K562 (cell line): ENCODE results near the gene AHR. TPM values are rescaled to one million over a fixed set of nuclear protein-coding genes. Genes with fewer than 3 reads are reported as not detected.
A peak's percentile ranks its signal among the peaks of the same experiment; 100 is the strongest.

ENCODE experiments used
- ATAC-seq: fragments of 200-7000 bp; cut with Tn5 transposase; 3 replicates; pipeline ENCODE4 v1.9.1; 2020; ENCODE audit warnings: moderate library complexity
- BruUV-seq: library from RNA; stranded (reverse); fragments of 400-500 nt; replicated peaks from 2 replicates; lab custom pipeline; 2021; lab: Mats Ljungman, UMichigan
- CTCF ChIA-PET: fragments of 300-600 bp; formaldehyde crosslinking; extraction: SDS; loops from one replicate; lab custom pipeline; 2021; ENCODE audit warnings: low intra/inter-chr PET ratio; lab: Yijun Ruan, JAX
- POLR2A ChIA-PET: fragments of 300-600, 350-650 bp; sonication (Branson Sonifier 250); formaldehyde crosslinking; extraction: SDS; loops from one replicate; lab custom pipeline; 2021; ENCODE audit warnings: antibody characterized with exemption, inconsistent platforms; lab: Yijun Ruan, JAX
- DNase-seq, 4 experiments: peaks; one replicate each; pipeline versions ENCODE4 v3.0.0 to v3.0.0-alpha.2; 2011 to 2018; ENCODE audit warnings: low spot score in 3 of 4, mixed read lengths in 3 of 4; ENCODE audit errors: extremely low read depth in 1 of 4
- FAIRE-seq: peaks from 2 replicates; lab custom pipeline; 2011; peaks lifted over from hg19 to GRCh38; lab: Jason Lieb, UNC
- H2AFZ ChIP-seq: 2 replicates; pipeline ENCODE4 v1.6.0; 2011; ENCODE audit warnings: low read depth, low read length, control low read depth, inconsistent platforms
- H3K27ac ChIP-seq: fragments of 200-600 bp; 3 replicates; pipeline ENCODE4 v1.8.0; 2011; ENCODE audit warnings: low read depth, mild to moderate bottlenecking, control low read depth, inconsistent platforms, low read length, moderate library complexity, mixed read lengths; ENCODE audit errors: extremely low read depth
- H3K27me3 ChIP-seq, 2 experiments: fragments of 300-600 bp in 1 of 2; 2 replicates in 1 of 2; 3 replicates in 1 of 2; pipeline versions ENCODE4 v1.6.0 to v1.8.0; 2011; ENCODE audit warnings: inconsistent platforms in 2 of 2, low read length in 2 of 2, mild to moderate bottlenecking in 1 of 2, mixed read lengths in 1 of 2, moderate library complexity in 1 of 2; ENCODE audit not compliant: control insufficient read depth in 2 of 2, insufficient read depth in 2 of 2
- H3K36me3 ChIP-seq: fragments of 300-600 bp; 3 replicates; pipeline ENCODE4 v1.8.0; 2011; ENCODE audit warnings: mild to moderate bottlenecking, low read length, inconsistent platforms; ENCODE audit not compliant: control insufficient read depth, insufficient read depth
- H3K4me1 ChIP-seq, 2 experiments: fragments of 200-600 bp in 1 of 2; replicated peaks in 1 of 2; 2 replicates in 1 of 2; 3 replicates in 1 of 2; pipeline versions ENCODE4 v1.5.1 to v1.8.0; 2011; ENCODE audit warnings: inconsistent platforms in 2 of 2, low read length in 2 of 2, mild to moderate bottlenecking in 1 of 2, mixed read lengths in 1 of 2, moderate library complexity in 1 of 2; ENCODE audit not compliant: control insufficient read depth in 2 of 2, insufficient read depth in 2 of 2
- H3K4me2 ChIP-seq: 2 replicates; pipeline ENCODE4 v1.6.1; 2011; ENCODE audit warnings: low read length, control low read depth, inconsistent platforms, mixed read lengths; ENCODE audit not compliant: insufficient read depth
- H3K4me3 ChIP-seq: fragments of 200-600 bp; sonication (generic), shearing (Covaris generic); 2 replicates; pipeline ENCODE4 v1.5.1; 2016; ENCODE audit warnings: control low read depth, inconsistent platforms
- H3K79me2 ChIP-seq: fragments of 200-600 bp; 3 replicates; pipeline ENCODE4 v1.8.0; 2011; ENCODE audit warnings: low read length, inconsistent platforms; ENCODE audit not compliant: control insufficient read depth, insufficient read depth
- H3K9ac ChIP-seq, 2 experiments: 2 replicates each; pipeline versions ENCODE4 v1.6.0 to v1.6.1; 2011; ENCODE audit warnings: low read depth in 2 of 2, low read length in 2 of 2, control low read depth in 1 of 2, inconsistent platforms in 1 of 2, mild to moderate bottlenecking in 1 of 2, mixed read lengths in 1 of 2; ENCODE audit not compliant: insufficient read depth in 1 of 2
- H3K9me1 ChIP-seq: one replicate; pipeline ENCODE4 v1.6.0; 2011; ENCODE audit warnings: inconsistent platforms, mild to moderate bottlenecking, low read length, moderate library complexity; ENCODE audit not compliant: control insufficient read depth, insufficient read depth
- H3K9me3 ChIP-seq: replicated peaks from 2 replicates; pipeline ENCODE4 v1.5.1; 2011; ENCODE audit warnings: low read depth, low read length, inconsistent platforms; ENCODE audit not compliant: control insufficient read depth, insufficient read depth
- H4K20me1 ChIP-seq: replicated peaks from 2 replicates; pipeline ENCODE4 v1.6.1; 2011; ENCODE audit warnings: low read length, inconsistent platforms, mixed read lengths; ENCODE audit not compliant: control insufficient read depth, insufficient read depth
- CLOCK ChIP-seq: fragments of 250-450 bp; sonication (Bioruptor Pico); IDR thresholded peaks from 2 replicates; pipeline ENCODE4 v1.4.0; 2020; ENCODE audit warnings: mild to moderate bottlenecking, moderate library complexity, borderline replicate concordance
- GABPB1 ChIP-seq: sonication (generic); formaldehyde crosslinking; IDR thresholded peaks from 2 replicates; pipeline ENCODE4 v1.8.0; 2022; ENCODE audit warnings: mild to moderate bottlenecking, missing genetic modification reagents
- HDAC1 ChIP-seq, 2 experiments: fragments of 450-650 bp; IDR thresholded peaks; 2 replicates each; pipeline ENCODE4 v1.6.1; 2016 to 2017; ENCODE audit warnings: inconsistent platforms in 1 of 2, mild to moderate bottlenecking in 1 of 2, moderate library complexity in 1 of 2
- IRF1 ChIP-seq: sonication (generic); formaldehyde crosslinking; IDR thresholded peaks from 2 replicates; pipeline ENCODE4 v1.8.0; 2022; ENCODE audit warnings: missing genetic modification reagents, mild to moderate bottlenecking, borderline replicate concordance
- MAFK ChIP-seq: IDR thresholded peaks from 2 replicates; pipeline ENCODE4 v1.6.1; 2011; ENCODE audit warnings: low read length, improper control_type of control experiment
- MAZ ChIP-seq, 2 experiments: fragments of 450-650 bp in 1 of 2; sonication (generic) in 1 of 2; formaldehyde crosslinking; IDR thresholded peaks in 1 of 2; conservative IDR thresholded peaks in 1 of 2; 2 replicates each; pipeline versions ENCODE4 v1.4.0 to v1.5.0; 2020; ENCODE audit warnings: mild to moderate bottlenecking in 1 of 2, missing genetic modification reagents in 1 of 2
- RB1 ChIP-seq: fragments of 450-650 bp; IDR thresholded peaks from 2 replicates; pipeline ENCODE4 v1.6.1; 2017; ENCODE audit warnings: low read depth, mild to moderate bottlenecking
- SIN3A ChIP-seq, 2 experiments: fragments of 150-350 bp in 1 of 2; IDR thresholded peaks; 2 replicates each; pipeline ENCODE4 v1.6.1; 2011 to 2016; ENCODE audit warnings: borderline replicate concordance in 2 of 2, low read depth in 2 of 2, low read length in 2 of 2, mild to moderate bottlenecking in 2 of 2, moderate library complexity in 2 of 2; ENCODE audit not compliant: control insufficient read depth in 1 of 2
- ZBTB26 ChIP-seq: fragments of 450-650 bp; formaldehyde crosslinking; IDR thresholded peaks from 2 replicates; pipeline ENCODE4 v1.4.0; 2022; ENCODE audit warnings: missing genetic modification characterization
- ZNF280A ChIP-seq: fragments of 450-650 bp; IDR thresholded peaks from 2 replicates; pipeline ENCODE4 v1.6.1; 2018; ENCODE audit warnings: mild to moderate bottlenecking, low read depth; ENCODE audit not compliant: partially characterized antibody
- ZNF699 ChIP-seq: fragments of 250-450 bp; sonication (Bioruptor Pico); IDR thresholded peaks from 2 replicates; pipeline ENCODE4 v1.8.0; 2021; ENCODE audit warnings: mild to moderate bottlenecking, moderate library complexity; ENCODE audit not compliant: insufficient replicate concordance
- WGBS: fragments of 100-300 bp; shearing (Covaris generic); methylation state at CpG from one replicate; pipeline ENCODE4 v1.1.6; 2016; ENCODE audit warnings: low coverage, mixed read lengths; ENCODE audit not compliant: insufficient coverage; ENCODE audit errors: missing lambda C conversion rate; 5-methylcytosine and 5-hydroxymethylcytosine counted together
- in situ Hi-C: fragments of 300-500 bp; cut with MboI; formaldehyde crosslinking; loops from 4 replicates; pipeline ENCODE4 v1.15.0; 2018; ENCODE audit warnings: inconsistent platforms, mixed read lengths
- intact Hi-C: fragments of 100-400 bp; cut with micrococcal nuclease; formaldehyde crosslinking; loops from 2 replicates; pipeline ENCODE4 v1.14.2; 2022
- polyA plus RNA-seq, 8 experiments: library from polyadenylated mRNA; depleted of rRNA in 4 of 8; stranded (reverse) in 5 of 8; unstranded in 3 of 8; fragments of >200 nt; fragmentation: Nextera tagmentation in 2 of 8; fragmentation: Illumina TruSeq in 1 of 8; extraction: Ambion mirVana in 2 of 8; extraction: Trizol in 1 of 8; gene quantifications; 2 replicates each; pipeline versions ENCODE4 v1.2.1 to v1.2.3, GENCODE V29; 2011 to 2014; ENCODE audit warnings: inconsistent platforms in 1 of 8, missing spikeins in 1 of 8
- total RNA-seq, 7 experiments: library from RNA; depleted of rRNA in 6 of 7; stranded (reverse); fragments of >200 nt in 6 of 7; fragmentation: Illumina TruSeq in 2 of 7; extraction: Trizol in 2 of 7; gene quantifications; 2 replicates each; pipeline versions ENCODE4 v1.2.1 to v1.2.3, GENCODE V29; 2011 to 2021; ENCODE audit warnings: low replicate concordance in 1 of 7

AHR gene
- total and polyA plus RNA-seq, 9 of the 15 experiments (the other 6 are each of a cell fraction or from before 2014, with no cell fraction given): 0.16 TPM; not detected in 8

- TF ChIP-seq CLOCK (CRISPR knock-in tag): no peak
- TF ChIP-seq, all 486 proteins: peak for 0
These were observed 61.2 kb downstream of the AHR start (continued) for GRCh38 chr7:17359610-17360009.

- BruUV-seq: no TSS peak
- peak in 1 of 4 experiments; percentile 8 for DNase-seq
- intact Hi-C loops (no loop called here), in situ Hi-C loops (no loop called here)
- no peak overlapping the region; the same call in 1 of the 2 replicates for H2AFZ ChIP-seq
- H3K79me2 ChIP-seq: no peaks in the 10 kb centered on the region
- H3K4me2 ChIP-seq: 0 out of 2 replicates have a peak overlapping the region, but pooled peaks have one; percentile 18
- no peaks in the 10 kb centered on the region for H3K9me1 ChIP-seq
- 0 out of 2 replicates have a peak, but pooled peaks cover under 1% of the 10 kb centered on the region for H3K9me3 ChIP-seq
- H3K4me1 ChIP-seq: no peaks in the 10 kb centered on the region
- H3K27ac ChIP-seq: no peak overlapping the region
- 38% methylated on average over 14 of the region's 23 CpGs for WGBS
- H3K27me3 ChIP-seq: no peaks in the 10 kb centered on the region
- H3K36me3 ChIP-seq: no peaks in the 10 kb centered on the region
- POLR2A ChIA-PET: no interaction called here
- H3K9ac ChIP-seq: no peak overlapping the region
- no peak overlapping the region for H3K4me3 ChIP-seq
- no peaks in the 10 kb centered on the region for H4K20me1 ChIP-seq
- no peak for ATAC-seq
- no peak for FAIRE-seq
- CTCF ChIA-PET: no interaction called here
- TF ChIP-seq MAFK (peak; percentile 78), GABPB1 (no peak), RB1 (no peak), HDAC1 (IDR thresholded peaks at IDR 0.05) (no peak), ZNF280A (no peak), IRF1 (CRISPR knock-in tag) (no peak), ZBTB26 (CRISPR knock-in tag) (no peak), MAZ (CRISPR knock-in tag; conservative IDR thresholded peaks at IDR 0.05 in 1 of 2, IDR thresholded peaks at IDR 0.05 in 1 of 2) (no peak), ZNF699 (no peak), SIN3A (IDR thresholded peaks at IDR 0.05; ENCODE audit: borderline replicate concordance in 2 of 2, control insufficient read depth in 1 of 2, low read depth in 2 of 2, low read length in 2 of 2) (no peak)
These were observed 64.1 kb downstream of the AHR start for GRCh38 chr7:17362439-17363105.
